GM21576 (cell line): ENCODE data around the gene HDC.

Experiments
- ATAC-seq: cut with Tn5 transposase; IDR thresholded peaks from one replicate; pipeline ENCODE4 v1.9.1; 2021; ENCODE audit warnings: mild to moderate bottlenecking, moderate library complexity; ENCODE audit not compliant: unreplicated experiment

HDC gene

DNA sequence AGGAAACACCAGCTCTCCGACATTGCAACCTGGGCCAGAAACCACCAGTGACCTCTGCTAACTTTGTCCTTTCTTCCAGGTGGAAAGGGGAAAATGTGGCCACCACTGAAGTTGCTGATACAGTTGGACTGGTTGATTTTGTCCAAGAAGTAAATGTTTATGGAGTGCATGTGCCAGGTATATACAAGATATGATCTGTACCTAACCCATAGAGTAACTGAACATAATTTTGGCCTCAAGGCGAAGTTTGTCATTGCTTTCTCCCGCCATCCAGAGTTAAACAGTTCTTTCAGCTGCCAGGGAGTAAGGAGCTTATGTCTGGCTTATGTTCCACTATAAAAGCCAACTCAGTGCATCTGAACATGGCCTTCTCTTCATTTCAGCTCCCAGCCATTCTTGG is 36.7 kb downstream of the HDC start:
- no peak for ATAC-seq

- no peak for ATAC-seq
These were observed 38.5 kb downstream of the HDC start for GRCh38 chr15:50227076-50227475.

DNA sequence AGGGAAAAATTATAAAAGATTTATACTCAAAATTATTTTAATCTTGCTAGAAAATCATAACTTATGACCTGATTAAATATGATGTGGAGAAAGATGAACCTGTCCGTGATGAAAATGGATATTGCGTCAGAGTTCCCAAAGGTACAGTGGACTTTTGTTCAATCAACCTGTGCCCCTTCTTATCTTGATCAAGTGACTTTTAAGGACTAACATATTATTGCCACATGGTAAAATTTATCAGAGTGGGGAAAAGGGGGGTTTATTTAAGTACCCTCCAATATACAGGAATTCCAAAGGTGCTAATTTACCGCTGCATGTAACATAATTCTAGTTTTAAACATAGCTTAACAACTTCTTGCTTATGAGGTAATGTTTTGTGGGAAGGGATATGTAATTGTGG is 39.6 kb downstream of the HDC start:
- ATAC-seq, result no peak

GRCh38 chr15:50225057-50225456 is 40.5 kb downstream of the HDC start:
- no peak for ATAC-seq

GRCh38 chr15:50224606-50225005 is 40.9 kb downstream of the HDC start:
- ATAC-seq, result no peak

DNA sequence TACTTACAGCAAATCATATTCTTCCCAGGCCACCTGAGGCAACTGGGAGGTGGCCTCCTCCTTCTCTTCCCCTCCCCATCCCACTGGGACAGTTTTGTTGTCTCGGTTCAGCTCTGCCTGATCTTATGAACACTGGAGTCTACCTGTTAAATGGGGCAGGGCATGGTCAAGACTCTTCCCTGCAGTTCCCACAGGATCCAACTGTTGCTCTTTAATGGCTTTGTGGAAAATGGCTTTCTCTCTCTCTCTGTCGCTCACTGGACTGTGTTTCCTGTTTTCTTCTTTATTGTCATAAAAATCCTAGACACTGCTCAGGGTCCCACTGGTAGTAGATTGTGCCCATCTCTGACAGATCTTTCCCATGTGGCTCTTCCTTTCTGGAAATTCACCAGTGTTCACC is 43.3 kb downstream of the HDC start:
- no peak for ATAC-seq

GRCh38 chr15:50219820-50220219 is 45.7 kb downstream of the HDC start:
- no peak for ATAC-seq

- no peak for ATAC-seq
These were observed 46.8 kb downstream of the HDC start for GRCh38 chr15:50218691-50219090.

DNA sequence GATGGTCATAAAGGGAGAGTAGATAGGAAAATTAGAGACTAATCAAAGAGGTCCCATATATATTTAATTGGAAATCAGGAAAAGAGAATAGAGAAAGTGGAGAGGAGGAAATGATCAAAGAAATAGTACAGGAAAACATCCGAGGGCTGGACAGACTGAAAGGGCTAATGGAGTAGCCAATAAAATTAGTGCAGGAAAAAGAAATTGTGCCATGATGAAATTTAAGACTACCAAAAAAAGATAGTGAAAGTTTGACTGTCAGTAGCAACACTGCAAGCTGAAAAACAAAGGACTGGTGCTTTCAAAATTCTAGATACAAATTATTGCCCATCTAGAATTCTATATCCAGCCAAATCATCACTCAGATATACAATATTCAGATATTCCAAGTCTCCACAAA is 47.2 kb downstream of the HDC start:
- ATAC-seq, result no peak

- no peak for ATAC-seq
These were observed 54.9 kb downstream of the HDC start for GRCh38 chr15:50210462-50211157.

- no peak for ATAC-seq
These were observed 55.7 kb downstream of the HDC start for GRCh38 chr15:50209809-50210208.

DNA sequence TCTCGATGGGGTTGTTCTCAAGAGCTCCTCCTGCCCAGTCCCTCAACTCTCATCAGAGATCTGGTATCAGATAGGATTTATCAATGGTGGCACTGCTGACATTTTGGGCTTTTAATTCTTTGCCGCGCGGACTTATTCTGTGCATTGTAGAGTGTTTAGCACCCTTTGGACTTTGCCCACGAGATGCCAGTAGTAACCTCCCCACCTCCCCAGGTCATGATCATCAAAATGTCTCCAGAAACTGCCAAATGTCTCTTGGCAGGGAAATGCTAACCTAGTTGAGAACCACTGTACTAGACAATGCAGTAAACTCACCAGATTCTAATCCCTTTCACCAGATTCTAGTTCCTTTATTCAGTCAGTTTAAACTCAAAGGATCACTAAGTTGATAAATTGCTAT is 59.5 kb downstream of the HDC start:
- ATAC-seq, result no peak

GRCh38 chr15:50202003-50202402 is 63.5 kb downstream of the HDC start:
- no peak for ATAC-seq

DNA sequence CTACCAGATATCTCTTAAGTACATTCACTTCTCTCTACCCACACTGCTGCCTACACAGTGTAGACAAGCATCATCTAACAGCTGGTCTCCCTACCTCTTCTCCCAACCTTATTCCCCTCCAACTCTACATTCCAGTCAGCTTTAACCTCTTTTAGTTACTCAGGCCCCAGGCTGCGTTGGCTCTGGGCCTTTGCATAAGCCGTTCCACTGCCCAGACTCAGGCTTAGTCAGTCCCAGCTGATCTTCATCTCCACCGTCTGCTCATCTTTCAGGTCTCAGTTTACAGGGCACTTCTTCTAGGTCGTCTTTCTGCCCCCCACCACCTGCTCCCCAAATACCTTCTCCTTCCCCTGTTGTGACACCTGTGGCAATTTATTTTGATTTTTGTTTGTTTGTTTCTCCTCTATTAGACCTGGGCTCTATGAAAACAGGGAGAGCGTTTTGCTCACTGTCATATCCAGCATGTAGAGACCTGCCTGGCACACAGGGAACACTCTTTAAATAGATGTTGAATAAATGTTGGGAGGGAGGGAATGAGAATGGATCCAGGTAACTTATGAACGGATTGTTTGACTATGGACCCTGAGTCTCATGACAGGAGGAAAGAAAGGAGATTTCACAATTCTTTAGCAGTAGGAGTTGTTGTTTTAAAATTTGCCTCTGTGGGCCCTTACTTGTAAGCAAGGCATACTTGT is 72.5 kb downstream of the HDC start:
- ATAC-seq, result no peak

GRCh38 chr15:50192164-50192563 is 73.4 kb downstream of the HDC start:
- ATAC-seq, result no peak
